Uterus (tissue), 2 donors: ENCODE results near the gene ZBTB7C.

ENCODE experiments used
- CTCF ChIP-seq, 4 experiments: fragments of 200-600 bp in 2 of 4; fragments of 450-650 bp in 2 of 4; sonication (generic) in 2 of 4; IDR thresholded peaks; one replicate each; pipeline ENCODE4 v1.5.1; 2016 to 2019; ENCODE audit warnings: antibody characterized with exemption in 4 of 4, mild to moderate bottlenecking in 2 of 4, moderate library complexity in 1 of 4
- POLR2A ChIP-seq, 2 donors: fragments of 450-650 bp; IDR thresholded peaks; one replicate each; pipeline ENCODE4 v1.6.1; 2016; ENCODE audit warnings: antibody characterized with exemption in 2 of 2, mild to moderate bottlenecking in 1 of 2, moderate library complexity in 1 of 2

GRCh38 chr18:48201337-48202005 lies 207.7 kb downstream of the ZBTB7C start:
- TF ChIP-seq CTCF (IDR thresholded peaks at IDR 0.05) (no peak), POLR2A (IDR thresholded peaks at IDR 0.05) (no peak)
